Smooth muscle cell of bladder (primary cell): ENCODE measurements around the gene CEP152. TPM values are rescaled to one million over a fixed set of nuclear protein-coding genes. Genes with fewer than 3 reads are reported as not detected.

Experiments used
- total RNA-seq: library from RNA; depleted of rRNA; stranded (reverse); fragments of >200 nt; gene quantifications from 2 replicates; pipeline ENCODE4 v1.2.3, GENCODE V29; 2014

Gene CEP152
- 4.7 and 8.0 TPM in 2 replicates for total RNA-seq

GRCh38 chr15:48810414-48811324 is at the start of gene CEP152:
CEP152 (minus strand) TSS chr15:48811069; CDS start chr15:48805649, 5,420 bp downstream.

Other genes starting within 250 kb of the CEP152 start
- 857 and 873 TPM in 2 replicates for gene FBN1, start 165.4 kb downstream of the CEP152 start, total RNA-seq
- 272 and 359 TPM in 2 replicates for gene EID1, start 67.1 kb upstream of the CEP152 start, total RNA-seq
- 1.8 and 3.8 TPM in 2 replicates for gene SHC4, start 152.8 kb upstream of the CEP152 start, total RNA-seq
- gene SECISBP2L, start 235.4 kb upstream of the CEP152 start, total RNA-seq, result 25.2 and 25.9 TPM in 2 replicates